HUDEP-2 (cell line): ENCODE results near the gene INPP5B.

Experiments
- DNase-seq, 76 experiments: peaks; one replicate each; lab custom pipeline; 2025; ENCODE audit not compliant: unreplicated experiment in 76 of 76; lab: John Stamatoyannopoulos, UW

Gene INPP5B

DNA sequence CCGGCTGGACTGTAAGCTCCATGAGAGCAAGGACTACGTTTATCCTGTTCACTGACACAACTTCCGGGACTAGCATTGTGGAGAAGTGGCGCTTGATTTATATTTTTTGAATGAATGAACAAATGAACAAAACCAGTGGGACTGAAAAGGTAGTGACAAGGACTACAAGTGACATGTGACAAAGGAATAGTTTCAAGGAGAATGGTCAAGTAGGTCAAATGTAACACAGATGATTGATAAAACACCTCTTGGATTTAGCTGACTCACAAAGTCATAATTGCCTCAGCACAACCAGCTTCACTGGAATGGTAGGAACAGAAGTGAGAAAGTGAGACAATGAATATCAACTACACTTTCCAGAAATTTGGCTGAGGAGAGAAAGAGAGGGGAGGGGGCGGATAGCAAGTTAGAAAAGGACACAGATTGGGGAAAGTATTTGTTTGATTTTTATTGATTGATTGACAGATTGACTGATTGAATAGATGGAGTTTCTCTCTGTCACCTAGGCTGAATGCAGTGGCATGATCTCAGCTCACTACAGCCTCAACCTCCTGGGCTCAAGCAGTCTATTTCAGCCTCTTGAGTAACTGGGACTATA is 101.7 kb downstream of the INPP5B start:
- no peak for DNase-seq

- DNase-seq = no peak
These were observed 102.3 kb downstream of the INPP5B start for GRCh38 chr1:37844536-37844935.

GRCh38 chr1:37841652-37842051 is 105.2 kb downstream of the INPP5B start:
- DNase-seq = no peak

- DNase-seq = no peak
These were observed 106.1 kb downstream of the INPP5B start for GRCh38 chr1:37840711-37841110.

- no peak for DNase-seq
These were observed 107.2 kb downstream of the INPP5B start for GRCh38 chr1:37839676-37840075.

- DNase-seq = no peak
These were observed 110.1 kb downstream of the INPP5B start for GRCh38 chr1:37836788-37837187.

- DNase-seq = no peak
These were observed 115.0 kb downstream of the INPP5B start for GRCh38 chr1:37831809-37832208.

DNA sequence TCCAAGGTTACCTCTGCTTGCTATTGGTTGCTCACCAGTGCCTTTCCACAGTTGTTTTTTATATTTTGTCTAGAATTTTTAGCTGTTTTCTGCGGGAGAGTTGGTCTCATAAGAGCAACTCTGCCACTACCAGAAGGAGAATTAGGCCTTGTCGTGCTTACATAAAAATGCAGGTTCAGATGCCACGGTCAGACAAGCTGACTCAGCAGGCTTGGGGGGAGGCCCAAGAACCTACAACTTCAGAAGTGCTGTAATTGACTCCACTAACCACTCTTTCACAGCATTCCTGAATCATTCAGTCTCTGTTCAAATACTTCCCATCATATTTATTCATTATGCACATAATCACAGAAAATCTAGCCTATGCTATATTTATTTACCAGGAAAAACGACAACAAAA is 115.7 kb downstream of the INPP5B start:
- no peak for DNase-seq

DNA sequence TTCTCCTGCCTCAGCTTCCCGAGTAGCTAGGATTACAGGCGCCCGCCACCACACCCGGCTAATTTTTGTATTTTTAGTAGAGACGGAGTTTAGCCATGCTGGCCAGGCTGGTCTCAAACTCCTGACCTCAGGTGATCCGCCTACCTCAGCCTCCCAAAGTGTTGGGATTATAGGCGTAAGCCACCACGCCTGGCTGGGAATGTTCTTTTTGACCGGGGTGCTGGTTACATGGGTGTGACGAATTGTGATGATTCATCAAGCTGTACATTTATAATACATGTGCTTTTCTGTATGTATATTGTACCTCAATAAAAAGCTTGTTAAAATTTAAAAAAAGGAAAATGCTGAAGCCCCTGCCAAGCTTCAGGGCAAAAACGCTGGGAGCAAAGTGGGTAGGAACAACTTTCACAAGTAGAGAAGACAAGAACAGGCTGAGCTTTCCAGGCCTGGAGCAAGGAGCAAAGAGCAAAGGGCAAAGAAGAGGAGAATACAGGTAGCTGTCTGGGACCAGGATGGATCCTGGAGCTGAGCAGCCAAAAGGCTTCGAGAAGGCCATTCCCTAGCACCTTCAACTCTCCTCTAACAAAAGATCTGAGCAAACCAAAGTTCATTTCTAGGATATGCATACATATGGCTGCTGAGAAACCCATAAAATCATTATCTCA is 118.3 kb downstream of the INPP5B start:
- DNase-seq = no peak

DNA sequence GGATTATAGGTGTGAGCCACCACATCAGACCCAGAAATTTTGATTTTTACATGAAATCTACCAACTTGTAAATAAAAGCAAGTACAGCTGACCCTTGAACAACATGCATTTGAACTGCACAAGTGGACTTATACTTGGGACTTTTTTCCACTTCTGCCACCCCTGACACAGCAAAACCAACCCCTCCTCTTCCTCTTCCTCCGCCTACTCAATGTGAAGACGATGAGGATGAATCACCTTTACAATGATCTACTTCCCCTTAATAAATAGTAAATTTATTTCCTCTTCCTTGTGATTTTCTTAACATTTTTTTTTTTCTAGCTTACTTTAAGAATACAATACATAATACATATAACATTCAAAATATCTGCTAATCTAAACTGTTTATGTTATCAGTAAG is 121.3 kb downstream of the INPP5B start:
- peak in 1 of 76 experiments; percentile 9 for DNase-seq

GRCh38 chr1:37824001-37824400 is 122.9 kb downstream of the INPP5B start:
- no peak for DNase-seq

DNA sequence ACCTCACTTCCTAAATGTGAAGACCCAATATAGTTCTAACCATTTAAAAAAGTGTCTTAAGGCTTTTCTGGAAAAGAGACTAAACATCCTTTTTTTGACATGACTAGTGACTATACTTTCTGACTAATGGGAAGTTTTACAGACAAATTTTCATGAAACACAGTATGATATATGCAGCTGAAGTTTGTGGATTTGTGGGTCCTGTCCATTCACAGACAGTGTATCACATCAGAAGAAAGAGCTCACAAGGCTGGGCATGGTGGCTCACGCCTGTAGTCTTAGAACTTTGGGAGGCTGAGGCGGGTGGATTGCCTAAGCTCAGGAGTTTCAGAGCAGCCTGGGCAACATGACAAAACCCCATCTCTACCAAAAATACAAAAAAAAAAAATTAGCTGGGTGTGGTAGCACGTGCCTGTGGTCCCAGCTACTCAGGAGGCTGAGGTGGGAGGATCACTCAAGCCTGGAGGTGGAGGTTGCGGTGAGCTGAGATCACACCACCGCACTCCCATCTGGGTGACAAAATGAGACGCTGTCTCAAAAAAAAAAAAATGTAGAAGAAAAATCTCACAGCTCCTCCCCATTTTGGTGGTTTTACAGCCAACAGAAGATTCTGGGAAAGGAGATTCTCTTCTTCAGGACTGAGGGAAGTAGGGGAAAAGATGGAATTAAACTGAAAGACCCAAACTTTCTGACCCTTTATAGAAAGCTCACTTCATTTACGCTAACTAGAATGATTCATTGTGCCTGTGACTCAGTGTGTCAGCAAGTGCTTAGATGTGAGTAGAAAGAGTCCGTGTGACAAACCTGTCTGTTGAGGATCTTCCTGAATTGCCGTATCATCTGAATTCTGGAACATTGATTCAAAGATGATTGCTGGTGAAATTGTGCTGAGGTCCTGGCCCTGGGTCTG is 123.7 kb downstream of the INPP5B start:
- no peak for DNase-seq

GRCh38 chr1:37821481-37821880 is 125.4 kb downstream of the INPP5B start:
- DNase-seq = no peak

DNA sequence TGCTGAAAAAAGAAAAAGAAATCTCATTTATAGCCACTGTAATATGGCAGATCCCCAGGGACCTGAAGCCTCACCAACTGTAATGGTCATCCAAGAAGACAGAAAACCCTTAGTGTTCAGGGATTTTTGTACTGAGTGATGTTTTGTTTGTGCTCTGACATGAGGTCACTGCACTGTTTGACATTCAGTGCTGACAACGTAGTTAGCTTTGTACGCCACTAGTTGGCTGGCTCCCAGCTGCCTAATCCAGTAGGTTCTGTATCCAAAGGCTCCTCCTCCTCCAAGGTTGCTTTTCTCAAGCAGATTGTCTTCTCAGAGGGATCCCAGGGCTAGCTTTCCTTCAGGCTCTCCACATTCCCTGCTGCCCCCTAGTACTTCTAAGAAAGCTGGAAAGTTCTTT is 129.4 kb downstream of the INPP5B start:
- DNase-seq = no peak

GRCh38 chr1:37814252-37814651 is 132.6 kb downstream of the INPP5B start:
- no peak for DNase-seq

GRCh38 chr1:37813529-37814145 is 133.2 kb downstream of the INPP5B start:
- no peak for DNase-seq

GRCh38 chr1:37811027-37811655 is 135.7 kb downstream of the INPP5B start:
- DNase-seq = peak in 66 of 76 experiments; percentile 5 to 77 (median 42)
